GM19193 (cell line): ENCODE results near the gene ST7.

Experiments
- POLR2A ChIP-seq: IDR thresholded peaks from 4 replicates; pipeline ENCODE4 v1.6.1; 2011; ENCODE audit not compliant: insufficient read depth, insufficient read length; ENCODE audit errors: extremely low read depth

The ST7 gene

GRCh38 chr7:117023325-117023854, 70.1 kb downstream of the ST7 start:
- no peak for TF ChIP-seq POLR2A

- no peak for TF ChIP-seq POLR2A
Measured at GRCh38 chr7:117024811-117025210, 71.5 kb downstream of the ST7 start.

GRCh38 chr7:117025891-117026290, 72.6 kb downstream of the ST7 start:
- TF ChIP-seq POLR2A = no peak

GRCh38 chr7:117032810-117033209, 79.5 kb downstream of the ST7 start:
- TF ChIP-seq POLR2A = no peak

GRCh38 chr7:117034851-117035464, 81.7 kb downstream of the ST7 start:
- TF ChIP-seq POLR2A = no peak

GRCh38 chr7:117035465-117035862, 82.2 kb downstream of the ST7 start:
- TF ChIP-seq POLR2A = no peak

- TF ChIP-seq POLR2A = no peak
Measured at GRCh38 chr7:117036053-117036669, 82.9 kb downstream of the ST7 start.

GRCh38 chr7:117036836-117037235, 83.5 kb downstream of the ST7 start:
- TF ChIP-seq POLR2A = no peak

- TF ChIP-seq POLR2A = no peak
Measured at GRCh38 chr7:117038408-117038807, 85.1 kb downstream of the ST7 start.

- no peak for TF ChIP-seq POLR2A
Measured at GRCh38 chr7:117041007-117041406, 87.7 kb downstream of the ST7 start.

GRCh38 chr7:117041822-117042221, 88.5 kb downstream of the ST7 start:
- no peak for TF ChIP-seq POLR2A

- TF ChIP-seq POLR2A = no peak
Measured at GRCh38 chr7:117043108-117043825, 90.0 kb downstream of the ST7 start.

GRCh38 chr7:117044664-117045063, 91.4 kb downstream of the ST7 start:
- TF ChIP-seq POLR2A = no peak

GRCh38 chr7:117045927-117046710, 92.8 kb downstream of the ST7 start:
- TF ChIP-seq POLR2A = no peak

- TF ChIP-seq POLR2A = no peak
Measured at GRCh38 chr7:117047496-117047895, 94.2 kb downstream of the ST7 start.

GRCh38 chr7:117048114-117048866, 95.0 kb downstream of the ST7 start:
- TF ChIP-seq POLR2A = no peak
